Smooth muscle cell (in vitro differentiated cells): ENCODE data around the gene CHD8. TPM values are rescaled to one million over a fixed set of nuclear protein-coding genes. Genes with fewer than 3 reads are reported as not detected.
A peak's percentile ranks its signal among the peaks of the same experiment; 100 is the strongest.

ENCODE experiments used
- DNase-seq: peaks from one replicate; lab custom pipeline; 2025; ENCODE audit not compliant: unreplicated experiment; lab: John Stamatoyannopoulos, UW
- H2AFZ ChIP-seq: fragments of 200-600 bp; sonication (generic); 2 replicates; pipeline ENCODE4 v1.6.0; 2016; ENCODE audit warnings: antibody characterized with exemption, low read depth, mild to moderate bottlenecking
- H3F3A ChIP-seq: fragments of 200-600 bp; sonication (generic); 2 replicates; pipeline ENCODE4 v1.6.0; 2017; ENCODE audit warnings: antibody characterized with exemption, low read depth
- H3K27ac ChIP-seq: fragments of 200-600 bp; sonication (generic); 2 replicates; pipeline ENCODE4 v1.5.1; 2016; ENCODE audit warnings: low read depth, mild to moderate bottlenecking
- H3K27me3 ChIP-seq: fragments of 200-600 bp; sonication (generic); 2 replicates; pipeline ENCODE4 v1.6.1; 2016; ENCODE audit warnings: low read depth, mild to moderate bottlenecking
- H3K36me3 ChIP-seq: fragments of 200-600 bp; sonication (generic); 2 replicates; pipeline ENCODE4 v1.5.1; 2016; ENCODE audit warnings: low read depth
- H3K4me1 ChIP-seq: fragments of 200-600 bp; sonication (generic); 2 replicates; pipeline ENCODE4 v1.5.1; 2016; ENCODE audit warnings: low read depth
- H3K4me2 ChIP-seq: fragments of 200-600 bp; sonication (generic); 2 replicates; pipeline ENCODE4 v1.6.0; 2016; ENCODE audit warnings: mild to moderate bottlenecking
- H3K4me3 ChIP-seq: fragments of 200-600 bp; sonication (generic); 2 replicates; pipeline ENCODE4 v1.5.1; 2016; ENCODE audit warnings: mild to moderate bottlenecking
- H3K79me2 ChIP-seq: fragments of 200-600 bp; sonication (generic); 2 replicates; pipeline ENCODE4 v1.6.0; 2016; ENCODE audit warnings: low read depth, mild to moderate bottlenecking
- H3K9ac ChIP-seq: fragments of 200-600 bp; sonication (generic); 2 replicates; pipeline ENCODE4 v1.6.0; 2016; ENCODE audit warnings: low read depth
- H3K9me3 ChIP-seq: fragments of 200-600 bp; sonication (generic); replicated peaks from 2 replicates; pipeline ENCODE4 v1.5.1; 2016; ENCODE audit warnings: low read depth
- H4K20me1 ChIP-seq: fragments of 200-600 bp; sonication (generic); 2 replicates; pipeline ENCODE4 v1.6.0; 2016; ENCODE audit warnings: low read depth
- WGBS: methylation state at CpG from one replicate; pipeline ENCODE4 v1.1.7; 2016; ENCODE audit warnings: low lambda C conversion rate; 5-methylcytosine and 5-hydroxymethylcytosine counted together
- polyA plus RNA-seq: library from polyadenylated mRNA; unstranded; fragments of >200 nt; fragmentation: Nextera tagmentation; extraction: Ambion mirVana; gene quantifications from 2 replicates; pipeline ENCODE4 v1.2.1, GENCODE V29; 2016
- total RNA-seq: library from RNA; depleted of rRNA; stranded (reverse); fragments of >200 nt; gene quantifications from 2 replicates; pipeline ENCODE4 v1.2.3, GENCODE V29; 2014
- TF ChIP-seq, protein P1 (sequence below): fragments of 200-600 bp; sonication (generic); IDR thresholded peaks from 2 replicates; pipeline ENCODE4 v1.5.1; 2017; ENCODE audit warnings: borderline replicate concordance, mild to moderate bottlenecking, antibody characterized with exemption; ENCODE audit not compliant: insufficient read depth, poor library complexity, severe bottlenecking

Gene CHD8
- total and polyA plus RNA-seq, 2 experiments from 2014 or later: 25.0 to 52.9 TPM

DNA sequence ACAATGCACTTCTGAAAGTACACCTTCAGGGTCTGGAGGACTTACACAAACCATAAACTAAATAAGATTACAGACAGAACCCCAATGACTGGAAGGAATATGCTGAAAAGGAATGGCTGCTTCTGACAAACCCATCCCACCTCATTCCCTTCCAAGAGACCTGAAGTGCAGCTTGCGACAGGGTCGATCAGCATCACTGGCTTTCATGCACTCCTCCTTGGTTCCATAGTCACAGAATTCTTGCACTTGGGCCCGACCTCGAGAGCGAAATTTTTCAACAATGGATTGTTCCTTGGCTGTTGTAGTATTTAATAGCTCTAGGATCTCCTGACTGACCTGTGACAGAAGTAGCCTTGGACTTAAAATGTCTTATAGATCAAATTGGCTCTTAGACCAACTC lies 45.6 kb upstream of the CHD8 start:
- WGBS: over 99% methylated on average over 5 of the region's 5 CpGs
- H2AFZ ChIP-seq: no peak overlapping the region
- no peak overlapping the region for H3K4me3 ChIP-seq
- H3K27ac ChIP-seq: no peak overlapping the region
- H4K20me1 ChIP-seq: peaks cover 12% of the 10 kb centered on the region
- peaks cover 22% of the 10 kb centered on the region for H3K79me2 ChIP-seq
- no peak overlapping the region for H3K4me2 ChIP-seq
- DNase-seq: no peak
- TF ChIP-seq, protein P1, sequence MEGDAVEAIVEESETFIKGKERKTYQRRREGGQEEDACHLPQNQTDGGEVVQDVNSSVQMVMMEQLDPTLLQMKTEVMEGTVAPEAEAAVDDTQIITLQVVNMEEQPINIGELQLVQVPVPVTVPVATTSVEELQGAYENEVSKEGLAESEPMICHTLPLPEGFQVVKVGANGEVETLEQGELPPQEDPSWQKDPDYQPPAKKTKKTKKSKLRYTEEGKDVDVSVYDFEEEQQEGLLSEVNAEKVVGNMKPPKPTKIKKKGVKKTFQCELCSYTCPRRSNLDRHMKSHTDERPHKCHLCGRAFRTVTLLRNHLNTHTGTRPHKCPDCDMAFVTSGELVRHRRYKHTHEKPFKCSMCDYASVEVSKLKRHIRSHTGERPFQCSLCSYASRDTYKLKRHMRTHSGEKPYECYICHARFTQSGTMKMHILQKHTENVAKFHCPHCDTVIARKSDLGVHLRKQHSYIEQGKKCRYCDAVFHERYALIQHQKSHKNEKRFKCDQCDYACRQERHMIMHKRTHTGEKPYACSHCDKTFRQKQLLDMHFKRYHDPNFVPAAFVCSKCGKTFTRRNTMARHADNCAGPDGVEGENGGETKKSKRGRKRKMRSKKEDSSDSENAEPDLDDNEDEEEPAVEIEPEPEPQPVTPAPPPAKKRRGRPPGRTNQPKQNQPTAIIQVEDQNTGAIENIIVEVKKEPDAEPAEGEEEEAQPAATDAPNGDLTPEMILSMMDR: no peak
- peaks cover 14% of the 10 kb centered on the region for H3K36me3 ChIP-seq
- H3K27me3 ChIP-seq: no peaks in the 10 kb centered on the region
- no peaks in the 10 kb centered on the region for H3K4me1 ChIP-seq
- H3F3A ChIP-seq: peaks cover 26% of the 10 kb centered on the region
- H3K9me3 ChIP-seq: no peaks in the 10 kb centered on the region
- H3K9ac ChIP-seq: no peak overlapping the region

DNA sequence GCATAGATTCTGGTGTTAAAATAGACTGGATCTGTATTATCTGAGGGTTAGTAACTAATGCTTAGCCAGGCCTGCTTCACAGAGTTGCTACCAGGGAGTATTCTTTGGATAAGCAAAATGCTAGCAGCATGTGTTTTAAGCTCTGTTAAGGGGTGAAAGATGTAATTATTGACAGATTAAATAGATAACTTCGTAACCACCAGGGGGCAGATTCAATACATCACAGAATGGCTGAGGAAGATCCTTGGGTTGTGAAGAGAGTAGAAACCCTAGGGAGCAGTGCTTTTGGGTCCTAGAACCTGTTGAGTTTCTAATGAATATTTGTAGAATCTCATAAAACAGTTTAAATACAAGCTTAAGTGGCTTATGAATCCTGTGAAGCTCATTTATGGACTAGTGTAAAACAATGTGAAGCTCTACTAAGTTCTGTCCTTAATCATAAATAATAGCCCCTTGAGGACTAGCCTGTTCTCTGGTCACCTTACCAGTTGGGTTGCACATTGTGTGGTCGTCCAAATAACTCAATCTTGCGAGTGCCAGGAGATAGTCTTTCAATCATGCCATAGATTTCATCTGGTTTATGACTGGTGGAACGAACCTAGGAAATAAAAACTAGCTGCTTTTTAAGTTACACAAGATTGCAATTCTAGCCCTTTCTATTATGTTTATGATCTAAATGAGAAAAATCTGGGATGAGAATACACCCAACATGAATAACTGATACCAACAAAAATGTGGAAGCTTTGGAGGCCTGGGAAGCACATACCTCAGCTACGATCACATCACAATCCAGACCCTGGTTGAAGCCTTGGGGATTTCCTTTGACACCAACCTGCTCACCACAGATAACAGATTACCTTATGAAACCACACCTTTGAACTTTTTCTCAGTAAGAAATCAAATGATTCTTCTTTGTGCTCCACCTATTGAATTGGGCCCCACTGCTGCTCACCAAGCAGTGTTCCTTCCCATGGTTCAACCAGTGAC lies 42.9 kb upstream of the CHD8 start:
- TF ChIP-seq, protein P1: peak; percentile 47
- no peak overlapping the region for H3K4me2 ChIP-seq
- no peak overlapping the region for H3K9ac ChIP-seq
- no peak overlapping the region for H2AFZ ChIP-seq
- peak overlapping the region; percentile 13 for H3K27ac ChIP-seq
- H4K20me1 ChIP-seq: no peaks in the 10 kb centered on the region
- no peaks in the 10 kb centered on the region for H3K27me3 ChIP-seq
- 73% methylated on average over 5 of the region's 5 CpGs for WGBS
- no peaks in the 10 kb centered on the region for H3K4me1 ChIP-seq
- DNase-seq: no peak
- H3K9me3 ChIP-seq: no peaks in the 10 kb centered on the region
- H3K4me3 ChIP-seq: no peak overlapping the region
- H3F3A ChIP-seq: peaks cover 24% of the 10 kb centered on the region
- peaks cover 26% of the 10 kb centered on the region for H3K36me3 ChIP-seq
- no peaks in the 10 kb centered on the region for H3K79me2 ChIP-seq

DNA sequence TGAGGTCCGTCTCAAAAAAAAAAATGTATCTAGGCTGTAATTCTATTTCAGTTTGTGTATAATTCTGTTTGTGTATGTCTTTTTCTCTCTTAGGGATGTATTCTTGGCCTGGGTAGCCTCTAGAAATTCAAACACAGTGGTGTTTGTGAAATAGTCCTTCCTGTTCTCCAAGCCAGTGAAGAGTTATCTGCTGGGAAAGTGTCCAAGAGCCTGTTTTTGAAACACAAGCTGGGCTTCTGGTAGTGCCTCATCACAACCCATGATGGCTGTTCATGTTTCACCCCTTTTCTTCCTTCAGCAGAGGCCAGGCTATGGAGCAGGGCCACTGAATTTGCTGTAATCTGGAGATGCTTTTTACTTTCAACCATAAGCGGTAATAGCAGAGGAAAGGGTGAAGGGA lies 40.5 kb upstream of the CHD8 start:
- DNase-seq: no peak
- H3K9ac ChIP-seq: no peak overlapping the region
- H3K79me2 ChIP-seq: no peaks in the 10 kb centered on the region
- no peaks in the 10 kb centered on the region for H3K4me1 ChIP-seq
- peaks cover 29% of the 10 kb centered on the region for H3K36me3 ChIP-seq
- H3K27ac ChIP-seq: no peak overlapping the region
- no peaks in the 10 kb centered on the region for H4K20me1 ChIP-seq
- H3K4me3 ChIP-seq: no peak overlapping the region
- H3K27me3 ChIP-seq: no peaks in the 10 kb centered on the region
- WGBS: 98% methylated on average over 2 of the region's 2 CpGs
- H3K9me3 ChIP-seq: no peaks in the 10 kb centered on the region
- TF ChIP-seq, protein P1: no peak
- peaks cover 17% of the 10 kb centered on the region for H3F3A ChIP-seq
- H3K4me2 ChIP-seq: no peak overlapping the region
- H2AFZ ChIP-seq: no peak overlapping the region
